Body of pancreas (tissue), 4 donors: Measurements from ENCODE around the gene RBMS1.

Experiments
- POLR2A ChIP-seq, 3 donors: fragments of 450-650 bp; IDR thresholded peaks; one replicate each; pipeline ENCODE4 v1.6.1; 2016; ENCODE audit warnings: antibody characterized with exemption in 3 of 3, mild to moderate bottlenecking in 2 of 3
- TF ChIP-seq, protein P1 (sequence below), 7 experiments: fragments of 450-650 bp in 4 of 7; fragments of 200-600 bp in 3 of 7; sonication (generic) in 3 of 7; IDR thresholded peaks; one replicate each; pipeline ENCODE4 v1.5.1; 2016 to 2019; ENCODE audit warnings: antibody characterized with exemption in 7 of 7

DNA sequence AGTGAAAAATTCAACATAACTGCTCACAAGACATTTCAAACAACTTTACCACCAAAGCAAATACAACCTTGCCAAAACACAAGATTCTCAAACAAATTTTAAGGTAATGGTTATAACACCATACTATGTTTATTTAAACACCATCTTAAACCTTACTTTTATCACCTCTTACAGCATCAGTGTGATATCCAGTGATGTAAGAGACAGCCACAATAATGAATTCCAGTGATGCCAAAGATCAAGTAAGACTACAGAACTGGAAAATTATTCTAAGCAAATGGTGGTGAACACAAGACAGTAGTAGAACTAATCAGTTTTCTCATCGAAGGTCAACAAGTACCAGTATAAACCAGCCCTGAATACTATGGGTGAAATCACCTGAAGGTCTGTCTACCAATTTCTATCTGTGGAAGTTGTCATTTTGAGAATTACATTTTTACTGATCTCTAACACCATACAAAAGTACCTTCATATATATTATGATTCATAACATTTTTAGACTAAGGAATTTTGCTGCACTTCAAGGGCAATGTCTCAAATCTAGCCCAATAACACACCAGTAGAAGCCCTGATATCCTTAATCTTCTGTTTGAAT is 146.2 kb downstream of the RBMS1 start:
- TF ChIP-seq, protein P1, sequence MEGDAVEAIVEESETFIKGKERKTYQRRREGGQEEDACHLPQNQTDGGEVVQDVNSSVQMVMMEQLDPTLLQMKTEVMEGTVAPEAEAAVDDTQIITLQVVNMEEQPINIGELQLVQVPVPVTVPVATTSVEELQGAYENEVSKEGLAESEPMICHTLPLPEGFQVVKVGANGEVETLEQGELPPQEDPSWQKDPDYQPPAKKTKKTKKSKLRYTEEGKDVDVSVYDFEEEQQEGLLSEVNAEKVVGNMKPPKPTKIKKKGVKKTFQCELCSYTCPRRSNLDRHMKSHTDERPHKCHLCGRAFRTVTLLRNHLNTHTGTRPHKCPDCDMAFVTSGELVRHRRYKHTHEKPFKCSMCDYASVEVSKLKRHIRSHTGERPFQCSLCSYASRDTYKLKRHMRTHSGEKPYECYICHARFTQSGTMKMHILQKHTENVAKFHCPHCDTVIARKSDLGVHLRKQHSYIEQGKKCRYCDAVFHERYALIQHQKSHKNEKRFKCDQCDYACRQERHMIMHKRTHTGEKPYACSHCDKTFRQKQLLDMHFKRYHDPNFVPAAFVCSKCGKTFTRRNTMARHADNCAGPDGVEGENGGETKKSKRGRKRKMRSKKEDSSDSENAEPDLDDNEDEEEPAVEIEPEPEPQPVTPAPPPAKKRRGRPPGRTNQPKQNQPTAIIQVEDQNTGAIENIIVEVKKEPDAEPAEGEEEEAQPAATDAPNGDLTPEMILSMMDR (IDR thresholded peaks at IDR 0.05) = no peak
- TF ChIP-seq POLR2A (IDR thresholded peaks at IDR 0.05) = no peak
